Activated gamma-delta T cell treated with anti-CD3 and anti-CD28 coated beads, Interleukin-2, amount 50 U/mL, for 16 hours (primary cell): ENCODE data around the gene FAM124A.
"Not testable (repeated sequence)": the region's sequence is repeated elsewhere in the genome, so short reads cannot be mapped to it uniquely, and the experiment has no call there.

Source experiments
- DNase-seq: peaks from one replicate; pipeline ENCODE4 v3.0.0-alpha.2; 2020; ENCODE audit warnings: low read depth

The FAM124A gene

GRCh38 chr13:51271528-51272085 is 49.4 kb downstream of the FAM124A start:
- no peak for DNase-seq

GRCh38 chr13:51275101-51275500 is 52.9 kb downstream of the FAM124A start:
- no peak for DNase-seq

- no peak for DNase-seq
These were observed 54.4 kb downstream of the FAM124A start for GRCh38 chr13:51276636-51277035.

GRCh38 chr13:51277928-51278327 is 55.7 kb downstream of the FAM124A start:
- no peak for DNase-seq

GRCh38 chr13:51278426-51279130 is 56.4 kb downstream of the FAM124A start:
- no peak for DNase-seq

GRCh38 chr13:51280379-51280940 is 58.3 kb downstream of the FAM124A start:
- DNase-seq: no peak

GRCh38 chr13:51282322-51282721 is 60.1 kb downstream of the FAM124A start:
- no peak for DNase-seq

- not testable (repeated sequence) for DNase-seq
These were observed 60.7 kb downstream of the FAM124A start for GRCh38 chr13:51282923-51283322.

GRCh38 chr13:51283371-51283770 is 61.2 kb downstream of the FAM124A start:
- DNase-seq: no peak

- no peak for DNase-seq
These were observed 62.1 kb downstream of the FAM124A start for GRCh38 chr13:51284339-51284738.

- peak; percentile 44 for DNase-seq
These were observed 64.2 kb downstream of the FAM124A start for GRCh38 chr13:51286135-51287002.

- DNase-seq: no peak
These were observed 65.6 kb downstream of the FAM124A start for GRCh38 chr13:51287758-51288157.

- DNase-seq: not testable (repeated sequence)
These were observed 66.1 kb downstream of the FAM124A start for GRCh38 chr13:51288254-51288653.

- no peak for DNase-seq
These were observed 69.1 kb downstream of the FAM124A start for GRCh38 chr13:51291341-51291740.

- no peak for DNase-seq
These were observed 69.9 kb downstream of the FAM124A start for GRCh38 chr13:51292000-51292565.

- no peak for DNase-seq
These were observed 75.4 kb downstream of the FAM124A start for GRCh38 chr13:51297556-51297955.

GRCh38 chr13:51298812-51299211 is 76.6 kb downstream of the FAM124A start:
- DNase-seq: no peak

- DNase-seq: no peak
These were observed 80.9 kb downstream of the FAM124A start for GRCh38 chr13:51303063-51303552.

- DNase-seq: no peak
These were observed 81.7 kb downstream of the FAM124A start for GRCh38 chr13:51303882-51304281.

- DNase-seq: no peak
These were observed 83.2 kb downstream of the FAM124A start for GRCh38 chr13:51305271-51305967.

GRCh38 chr13:51308781-51309180 is 86.6 kb downstream of the FAM124A start:
- no peak for DNase-seq
